Heart left ventricle (tissue), 13 donors: ENCODE measurements around the gene UBE2I.

Experiments
- POLR2A ChIP-seq, 2 donors: fragments of 450-650 bp; IDR thresholded peaks; one replicate each; pipeline ENCODE4 v1.6.1; 2017; ENCODE audit warnings: antibody characterized with exemption in 2 of 2, mild to moderate bottlenecking in 2 of 2, moderate library complexity in 2 of 2
- TF ChIP-seq, protein P1 (sequence below), 12 donors: fragments of 200-600 bp; sonication (generic) in 4 of 12; IDR thresholded peaks; one replicate each; pipeline versions ENCODE4 v1.5.0 to v1.8.0; 2018 to 2022; ENCODE audit warnings: antibody characterized with exemption in 12 of 12, mild to moderate bottlenecking in 5 of 12
- donor health status: ischemic (EF 13 %, LVEDD 7.1; RV severe dilation, severe dysfunction).
- donor health status: DM: no; HTN: yes; CAD: no.
- donor health status: DM: no; HTN: no; CAD: no.
- donor health status: ischemic (EF 25% LVEDD 6.9; RV normal size, moderate dysfunction).
- donor health status: ischemic (EF 25% LVEDD 5.7; RV mildly dilated, moderate dysfunction).
- donor health status: ischemic (EF 35%, LVEDD 5.7; RV mildly dilated, moderate dysfunction).
- donor health status: nonischemic (EF 11% LVEDD 7.7; RV severe dilation, severe dysfunction).
- donor health status: DM: yes; HTN: yes; CAD: no.
- donor health status: PGD.
- donor health status: ischemic (EF 29% LVEDD 5.4; RV normal size, mild dysfunction).
- donor health status: nonischemic (EF 23%, LVEDD 6.1; RV moderate dilation, normal function).

DNA sequence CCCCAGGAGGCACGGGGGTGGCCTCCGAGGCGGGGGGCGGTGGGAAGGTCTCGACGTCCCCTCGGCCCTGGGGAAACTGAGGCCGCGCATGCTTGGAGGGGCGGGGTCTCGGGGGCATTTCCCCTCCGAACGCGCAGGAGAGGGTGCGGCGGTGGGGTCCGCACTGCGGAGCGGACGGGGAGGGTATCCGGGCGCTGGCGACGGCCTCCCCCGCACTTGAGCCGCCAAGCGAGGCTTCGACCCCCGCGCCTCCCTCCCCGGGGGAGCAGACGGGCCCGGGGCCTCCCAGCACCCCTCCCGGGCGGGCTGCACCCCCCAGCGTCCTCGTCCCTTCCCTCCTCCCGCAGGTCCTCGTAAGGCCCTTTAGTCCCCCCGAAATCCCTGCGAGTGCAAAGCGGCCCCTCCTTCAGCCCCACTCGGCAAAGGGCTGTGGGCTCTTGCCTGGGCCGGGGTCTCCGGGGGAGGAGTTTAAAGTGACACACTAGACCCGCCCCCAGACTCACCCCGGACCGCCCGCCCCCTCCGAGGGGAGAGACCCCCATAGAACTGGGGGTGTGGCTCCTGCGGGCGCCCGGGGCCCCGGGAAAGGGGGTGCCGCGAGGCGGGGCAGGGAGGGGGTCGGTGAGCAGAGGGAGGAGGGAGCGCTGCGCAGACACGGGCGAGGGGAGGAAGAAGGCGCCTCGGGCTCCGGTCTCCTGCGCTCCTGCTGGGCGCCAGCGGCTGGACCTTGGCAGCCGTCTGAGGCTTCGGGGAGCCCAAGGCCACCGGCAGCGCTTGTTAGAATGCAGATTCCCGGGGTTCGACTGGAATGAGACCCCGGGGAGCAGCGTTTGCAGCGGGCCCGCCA, 24.6 kb downstream of the UBE2I start:
- TF ChIP-seq POLR2A (IDR thresholded peaks at IDR 0.05): no peak
- TF ChIP-seq, protein P1, sequence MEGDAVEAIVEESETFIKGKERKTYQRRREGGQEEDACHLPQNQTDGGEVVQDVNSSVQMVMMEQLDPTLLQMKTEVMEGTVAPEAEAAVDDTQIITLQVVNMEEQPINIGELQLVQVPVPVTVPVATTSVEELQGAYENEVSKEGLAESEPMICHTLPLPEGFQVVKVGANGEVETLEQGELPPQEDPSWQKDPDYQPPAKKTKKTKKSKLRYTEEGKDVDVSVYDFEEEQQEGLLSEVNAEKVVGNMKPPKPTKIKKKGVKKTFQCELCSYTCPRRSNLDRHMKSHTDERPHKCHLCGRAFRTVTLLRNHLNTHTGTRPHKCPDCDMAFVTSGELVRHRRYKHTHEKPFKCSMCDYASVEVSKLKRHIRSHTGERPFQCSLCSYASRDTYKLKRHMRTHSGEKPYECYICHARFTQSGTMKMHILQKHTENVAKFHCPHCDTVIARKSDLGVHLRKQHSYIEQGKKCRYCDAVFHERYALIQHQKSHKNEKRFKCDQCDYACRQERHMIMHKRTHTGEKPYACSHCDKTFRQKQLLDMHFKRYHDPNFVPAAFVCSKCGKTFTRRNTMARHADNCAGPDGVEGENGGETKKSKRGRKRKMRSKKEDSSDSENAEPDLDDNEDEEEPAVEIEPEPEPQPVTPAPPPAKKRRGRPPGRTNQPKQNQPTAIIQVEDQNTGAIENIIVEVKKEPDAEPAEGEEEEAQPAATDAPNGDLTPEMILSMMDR (IDR thresholded peaks at IDR 0.05): no peak
